GM20000 (cell line): ENCODE results near the gene TMPRSS3.

ENCODE experiments used
- DNase-seq: peaks from one replicate; pipeline ENCODE4 v3.0.0; 2012; ENCODE audit warnings: low spot score
- CTCF ChIP-seq: IDR thresholded peaks from 2 replicates; pipeline ENCODE4 v1.5.1; 2012; ENCODE audit warnings: mild to moderate bottlenecking, control low read depth; ENCODE audit errors: extremely low read depth, missing control alignments

Gene TMPRSS3

GRCh38 chr21:42381347-42381984, 14.4 kb downstream of the TMPRSS3 start:
- no peak for DNase-seq
- peak; percentile 10 for TF ChIP-seq CTCF

GRCh38 chr21:42379426-42380215, 16.2 kb downstream of the TMPRSS3 start:
- DNase-seq, result no peak
- no peak for TF ChIP-seq CTCF

GRCh38 chr21:42378418-42378817, 17.4 kb downstream of the TMPRSS3 start:
- no peak for TF ChIP-seq CTCF
- no peak for DNase-seq

- no peak for TF ChIP-seq CTCF
- DNase-seq, result no peak
These were observed 17.9 kb downstream of the TMPRSS3 start for GRCh38 chr21:42377951-42378340.

GRCh38 chr21:42377211-42377950, 18.5 kb downstream of the TMPRSS3 start:
- no peak for DNase-seq
- TF ChIP-seq CTCF, result no peak

- DNase-seq, result no peak
- TF ChIP-seq CTCF, result no peak
These were observed 19.4 kb downstream of the TMPRSS3 start for GRCh38 chr21:42376338-42376982.
